IPS-NIHi7 (cell line): ENCODE measurements around the gene GCGR.

Experiments used
- DNase-seq: peaks from one replicate; pipeline ENCODE4 v3.0.0; 2012; ENCODE audit warnings: mixed read lengths; ENCODE audit errors: extremely low spot score

GCGR gene

GRCh38 chr17:81846743-81847689 is 43.1 kb downstream of the GCGR start:
- DNase-seq = no peak

- DNase-seq = no peak
Measured at GRCh38 chr17:81849457-81849856, 45.5 kb downstream of the GCGR start.

DNA sequence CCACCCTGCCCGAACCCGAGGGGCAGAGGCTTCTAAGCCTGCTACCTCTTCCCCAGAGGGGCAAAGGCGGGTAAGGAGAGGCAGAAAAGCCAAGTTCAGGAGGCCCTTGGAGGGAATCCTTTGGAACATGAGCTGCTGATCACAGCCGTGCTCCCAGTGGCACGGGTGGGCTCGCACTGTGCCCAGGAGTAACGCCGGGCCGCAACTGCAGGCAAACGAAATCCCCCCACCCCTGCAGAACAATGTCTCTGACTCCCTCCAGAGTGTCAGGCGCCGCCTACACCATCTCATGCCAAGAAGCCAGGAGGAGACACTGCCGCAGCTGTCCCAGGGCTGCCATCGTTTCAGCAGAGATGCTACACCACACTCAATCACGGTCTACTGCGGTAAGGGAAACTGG is 47.5 kb downstream of the GCGR start:
- DNase-seq = no peak

GRCh38 chr17:81852237-81852636 is 48.3 kb downstream of the GCGR start:
- no peak for DNase-seq

GRCh38 chr17:81854974-81855774 is 51.2 kb downstream of the GCGR start:
- DNase-seq = no peak

DNA sequence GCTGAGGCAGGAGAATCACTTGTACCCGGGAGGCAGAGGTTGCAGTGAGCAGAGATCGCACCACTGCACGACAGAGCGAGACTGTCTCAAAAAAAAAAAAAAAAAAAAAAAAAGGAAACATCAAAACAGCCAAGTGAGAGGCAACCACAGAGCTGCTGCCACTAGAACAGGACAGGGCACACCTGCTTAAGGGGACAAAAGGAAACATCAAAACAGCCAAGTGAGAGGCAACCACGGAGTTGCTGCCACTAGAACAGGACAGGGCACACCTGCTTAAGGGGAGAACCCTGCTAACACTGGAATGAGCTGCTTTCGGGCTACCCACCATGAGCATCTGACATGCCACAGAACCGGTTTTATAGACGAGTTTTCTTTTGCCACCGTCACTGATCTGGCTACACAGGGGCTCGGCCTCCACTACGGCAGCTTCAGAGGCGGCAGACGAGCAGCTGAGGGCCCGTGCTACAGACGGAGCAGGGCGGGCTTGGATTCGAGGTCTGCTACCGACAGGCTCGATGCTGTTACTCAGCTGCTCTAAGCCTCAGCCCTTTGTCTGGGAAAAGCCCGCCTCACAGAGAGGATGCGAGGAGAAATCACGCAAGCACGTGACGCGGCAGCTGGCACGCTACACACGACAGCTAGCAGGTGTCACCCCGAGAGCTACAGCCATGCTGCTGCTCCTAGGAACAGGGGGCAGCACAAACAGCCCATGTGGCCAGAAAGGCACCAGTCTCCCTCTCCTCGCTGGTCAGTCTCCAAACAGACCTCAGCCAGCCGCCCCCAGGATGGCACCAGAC is 54.4 kb downstream of the GCGR start:
- DNase-seq = no peak

DNA sequence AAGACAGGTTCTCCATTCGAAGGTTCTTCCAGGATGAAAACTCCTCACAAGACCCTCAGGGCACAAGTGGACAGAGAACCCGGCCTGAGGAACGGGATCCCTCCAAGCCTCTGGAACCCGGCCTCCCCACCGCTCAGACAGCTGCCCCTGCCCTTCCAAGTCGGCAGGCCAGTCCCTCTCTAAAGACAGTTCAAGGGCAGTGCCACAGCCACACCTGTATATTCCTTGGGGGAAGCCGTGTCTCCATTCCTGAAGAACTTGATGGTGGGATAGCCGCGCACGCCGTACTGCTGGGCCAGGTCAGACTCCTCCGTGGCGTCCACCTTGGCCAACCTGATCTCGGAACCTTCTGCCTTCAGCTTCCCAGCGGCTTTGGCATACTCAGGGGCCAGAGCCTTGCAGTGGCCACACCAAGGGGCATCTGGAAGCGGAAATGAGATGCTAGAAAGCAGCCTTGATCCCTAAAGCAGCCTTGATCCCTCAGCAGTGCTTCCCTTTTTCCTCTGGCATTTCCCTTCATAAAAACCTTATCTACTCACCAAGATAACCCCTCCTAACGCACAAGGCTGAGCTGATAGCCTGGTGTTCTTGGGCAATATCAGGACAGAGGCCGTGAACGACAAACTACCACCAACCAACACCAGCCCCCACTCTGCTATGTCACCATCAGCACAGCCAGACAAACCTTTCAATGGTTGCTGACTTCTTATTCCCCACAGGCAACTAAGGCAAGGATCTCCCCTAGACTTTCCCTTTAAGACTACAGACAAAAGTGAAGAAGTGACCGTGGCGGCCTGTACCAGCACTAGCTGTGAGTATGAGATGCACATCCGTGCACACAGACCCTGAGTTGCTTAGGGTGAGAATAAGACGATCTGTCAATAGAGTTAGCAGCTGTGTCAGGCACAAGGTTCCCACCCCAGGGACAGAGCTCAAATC is 55.3 kb downstream of the GCGR start:
- DNase-seq = no peak

DNA sequence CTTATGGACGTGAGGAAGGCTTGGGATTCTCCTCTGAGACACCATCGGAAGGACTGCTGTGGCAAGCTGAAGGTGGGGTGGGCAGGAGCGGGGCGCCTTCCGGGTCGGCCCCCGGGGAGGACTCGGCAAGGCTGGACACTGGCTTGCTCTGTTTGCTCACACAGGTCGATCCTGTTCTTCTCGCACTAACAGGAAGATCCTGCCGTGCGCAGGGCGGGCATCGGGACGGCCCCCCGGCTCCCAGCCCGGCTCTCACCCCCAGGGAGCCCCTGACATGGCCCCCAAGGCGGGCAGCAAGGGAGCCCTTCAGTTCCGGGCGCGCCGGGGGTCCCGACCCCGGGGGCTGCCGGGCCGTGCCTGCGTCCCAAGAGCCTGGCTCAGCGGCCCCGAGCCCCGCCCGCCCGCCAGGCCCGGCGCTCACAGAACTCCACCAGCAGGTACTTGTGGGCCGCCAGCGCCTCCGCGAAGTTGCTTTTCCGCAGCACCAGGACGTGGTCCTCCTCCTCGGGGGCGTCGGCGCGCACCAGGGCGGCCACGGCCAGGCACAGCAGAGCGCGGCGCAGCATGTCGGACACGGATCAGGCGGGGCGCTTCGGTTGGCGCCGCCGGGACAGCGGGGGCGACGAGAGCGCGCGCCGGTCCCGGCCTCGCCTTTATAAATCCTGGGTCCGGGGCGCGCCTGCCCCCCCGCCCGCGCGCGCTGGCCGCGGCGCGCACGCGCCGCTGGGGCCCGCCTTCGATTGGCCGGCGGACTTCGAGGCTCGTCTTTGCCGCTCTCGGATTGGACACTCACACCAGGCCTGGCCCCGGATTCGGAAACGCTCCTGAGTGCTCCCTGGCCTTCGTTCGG is 56.2 kb downstream of the GCGR start, which contains the start of gene P4HB:
TSS of gene P4HB (minus strand) at position 630 of the 850 bp plus-strand sequence. CDS start at position 566, 64 bp downstream.
- DNase-seq = no peak

GRCh38 chr17:81860756-81861568 is 57.0 kb downstream of the GCGR start:
- peak; percentile 100 for DNase-seq

DNA sequence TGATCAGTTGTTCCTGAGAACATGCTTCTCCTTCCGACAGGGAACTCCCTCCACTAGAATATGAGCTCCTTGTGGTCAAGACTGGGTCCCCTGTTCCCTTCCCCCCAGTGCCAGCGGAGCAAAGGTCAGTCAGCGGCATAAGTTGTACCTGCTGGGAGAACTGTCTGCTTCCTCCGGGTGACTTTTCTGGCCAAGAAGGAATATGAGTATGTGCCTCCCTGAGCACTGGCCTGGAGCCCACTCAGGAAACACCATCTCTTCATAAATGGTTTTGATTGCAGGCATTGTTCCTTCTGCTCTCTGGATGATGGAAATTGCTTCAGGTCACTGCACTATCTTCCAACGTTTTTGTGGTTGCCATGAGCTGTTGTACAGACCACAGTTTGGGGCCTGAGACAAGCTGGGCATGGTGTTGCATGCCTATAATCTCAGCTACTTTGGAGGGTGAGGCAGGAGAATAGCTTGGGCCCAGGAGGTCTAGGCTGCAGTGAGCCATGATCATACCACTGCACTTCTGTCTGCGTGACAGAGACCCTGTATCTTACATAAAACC is 59.2 kb downstream of the GCGR start:
- no peak for DNase-seq
